Sigmoid colon (tissue), 7 donors: Measurements from ENCODE around the gene KRTAP22-2. TPM values are rescaled to one million over a fixed set of nuclear protein-coding genes. Genes with fewer than 3 reads are reported as not detected.

Experiments
- DNase-seq: peaks from one replicate; pipeline ENCODE4 v3.0.0-alpha.2; 2019
- H3K27ac ChIP-seq, 4 donors: fragments of 200-600 bp; sonication (generic); one replicate each; pipeline ENCODE4 v1.5.1; 2016 to 2019; ENCODE audit warnings: mild to moderate bottlenecking in 1 of 4
- H3K27me3 ChIP-seq, 3 donors: fragments of 200-600 bp; sonication (generic); one replicate each; pipeline ENCODE4 v1.5.1; 2019; ENCODE audit warnings: mild to moderate bottlenecking in 1 of 3
- H3K36me3 ChIP-seq, 4 donors: fragments of 200-600 bp; sonication (generic); one replicate each; pipeline ENCODE4 v1.5.1; 2016 to 2019
- H3K4me1 ChIP-seq, 4 donors: fragments of 200-600 bp; sonication (generic); one replicate each; pipeline ENCODE4 v1.5.1; 2017 to 2019
- H3K4me3 ChIP-seq, 4 donors: fragments of 200-600 bp; sonication (generic); one replicate each; pipeline ENCODE4 v1.5.1; 2017 to 2019; ENCODE audit warnings: mild to moderate bottlenecking in 2 of 4, moderate library complexity in 1 of 4
- H3K9me3 ChIP-seq, 4 donors: fragments of 200-600 bp in 3 of 4; sonication (generic) in 3 of 4; one replicate each; pipeline versions ENCODE4 v1.5.1 to v1.6.1; 2013 to 2019
- POLR2A ChIP-seq, 2 donors: fragments of 450-650 bp; IDR thresholded peaks; one replicate each; pipeline ENCODE4 v1.6.1; 2016; ENCODE audit warnings: antibody characterized with exemption in 2 of 2, mild to moderate bottlenecking in 2 of 2, moderate library complexity in 2 of 2
- WGBS, 2 donors: extraction: QIAGEN DNeasy Blood & Tissue Kit; methylation state at CpG; one replicate each; pipeline ENCODE4 v1.1.7; 2013; 5-methylcytosine and 5-hydroxymethylcytosine counted together
- intact Hi-C: fragments of 100-400 bp; cut with DNase I; formaldehyde crosslinking; loops from one replicate; pipeline ENCODE4 v1.15.1; 2023
- polyA plus RNA-seq, 3 donors: library from polyadenylated mRNA; stranded (reverse); fragments of 200-250 nt; gene quantifications; one replicate each; pipeline ENCODE4 v1.2.3, GENCODE V29; 2013
- small RNA-seq, 3 donors: library from RNA; depleted of rRNA; stranded (forward); fragments of <200 nt; gene quantifications; one replicate each; pipeline ENCODE3, GENCODE V24; 2016
- total RNA-seq, 4 donors: library from RNA; depleted of rRNA; stranded (reverse); fragments of >200 nt; gene quantifications; one replicate each; pipeline ENCODE4 v1.1.0, GENCODE V29; 2016
- TF ChIP-seq, protein P1 (sequence below), 4 experiments: fragments of 450-650 bp in 3 of 4; fragments of 200-600 bp in 1 of 4; IDR thresholded peaks; one replicate each; pipeline ENCODE4 v1.5.1; 2016 to 2019; ENCODE audit warnings: antibody characterized with exemption in 4 of 4, mild to moderate bottlenecking in 3 of 4, moderate library complexity in 2 of 4
- donor health status: healthy with polysubstance abuse.
- donor health status: Bipolar disorder and iron deficiency.
- donor health status: healthy.

KRTAP22-2 gene
- total and polyA plus RNA-seq, 7 donors, result not detected

DNA sequence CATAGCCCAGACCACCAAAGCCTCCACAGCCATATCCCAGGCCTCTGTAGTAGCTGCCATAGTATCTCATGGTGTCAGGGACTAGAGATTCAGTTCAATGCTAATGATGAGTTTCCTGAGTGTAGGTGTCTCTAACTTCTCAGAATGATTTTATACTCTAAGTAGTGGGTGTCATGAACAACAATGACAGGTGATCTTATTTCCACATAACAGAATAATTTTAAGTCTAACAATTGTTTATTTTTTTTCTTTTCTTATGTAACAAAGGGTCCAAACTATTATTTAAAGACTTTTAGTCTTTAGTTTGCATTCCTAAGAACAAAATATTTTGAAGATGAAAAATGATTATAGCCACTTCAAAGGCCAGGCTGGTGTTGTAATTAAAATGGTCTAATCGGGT is 48.4 kb downstream of the KRTAP22-2 start, which contains the start of gene KRTAP19-6:
Gene KRTAP19-6, minus strand, starts transcription at position 101 of the 400 bp plus-strand sequence. Its CDS starts 31 bp downstream, at position 70.
- Histone ChIP-seq H3K9me3 (no peaks in the 10 kb centered on the region), H3K4me1 (no peaks in the 10 kb centered on the region), H3K36me3 (no peaks in the 10 kb centered on the region), H3K27ac (no peak within 1 kb of the TSS), H3K27me3 (no peaks in the 10 kb centered on the region), H3K4me3 (no peak within 1 kb of the TSS)
- intact Hi-C loops, result no loop called here
- TF ChIP-seq, protein P1, sequence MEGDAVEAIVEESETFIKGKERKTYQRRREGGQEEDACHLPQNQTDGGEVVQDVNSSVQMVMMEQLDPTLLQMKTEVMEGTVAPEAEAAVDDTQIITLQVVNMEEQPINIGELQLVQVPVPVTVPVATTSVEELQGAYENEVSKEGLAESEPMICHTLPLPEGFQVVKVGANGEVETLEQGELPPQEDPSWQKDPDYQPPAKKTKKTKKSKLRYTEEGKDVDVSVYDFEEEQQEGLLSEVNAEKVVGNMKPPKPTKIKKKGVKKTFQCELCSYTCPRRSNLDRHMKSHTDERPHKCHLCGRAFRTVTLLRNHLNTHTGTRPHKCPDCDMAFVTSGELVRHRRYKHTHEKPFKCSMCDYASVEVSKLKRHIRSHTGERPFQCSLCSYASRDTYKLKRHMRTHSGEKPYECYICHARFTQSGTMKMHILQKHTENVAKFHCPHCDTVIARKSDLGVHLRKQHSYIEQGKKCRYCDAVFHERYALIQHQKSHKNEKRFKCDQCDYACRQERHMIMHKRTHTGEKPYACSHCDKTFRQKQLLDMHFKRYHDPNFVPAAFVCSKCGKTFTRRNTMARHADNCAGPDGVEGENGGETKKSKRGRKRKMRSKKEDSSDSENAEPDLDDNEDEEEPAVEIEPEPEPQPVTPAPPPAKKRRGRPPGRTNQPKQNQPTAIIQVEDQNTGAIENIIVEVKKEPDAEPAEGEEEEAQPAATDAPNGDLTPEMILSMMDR (IDR thresholded peaks at IDR 0.05), result no peak
- no peak for TF ChIP-seq POLR2A (IDR thresholded peaks at IDR 0.05)
- 87 to 93% methylated on average over 1 of the region's 1 CpG for WGBS, 2 donors
- DNase-seq, result no peak

Small RNA genes lying within 50 kb of the gene (small RNA-seq; reads per million reads assigned to genes)
- gene KRTAP20-1 (0 reads per million in 3 donors), gene KRTAP20-4 (0 reads per million in 3 donors), gene KRTAP22-1 (0 reads per million in 3 donors), gene KRTAP22-2 (0 reads per million in 3 donors)

Other genes starting within 250 kb of the KRTAP22-2 start
- not detected for gene KRTAP23-1, start 241.8 kb downstream of the KRTAP22-2 start, total RNA-seq
- gene KRTAP23-1, start 241.8 kb downstream of the KRTAP22-2 start, polyA plus RNA-seq, result not detected
- not detected for gene KRTAP13-2, start 218.1 kb downstream of the KRTAP22-2 start, total RNA-seq
- gene KRTAP13-2, start 218.1 kb downstream of the KRTAP22-2 start, polyA plus RNA-seq, result 1 to 10 TPM; 1.8 to 6.0 (median 2.4) TPM
- gene KRTAP13-1, start 194.4 kb downstream of the KRTAP22-2 start, total RNA-seq, result not detected
- not detected for gene KRTAP13-1, start 194.4 kb downstream of the KRTAP22-2 start, polyA plus RNA-seq
- not detected for gene KRTAP13-3, start 164.5 kb downstream of the KRTAP22-2 start, total RNA-seq
- not detected for gene KRTAP13-3, start 164.5 kb downstream of the KRTAP22-2 start, polyA plus RNA-seq
- not detected for gene KRTAP13-4, start 160.2 kb downstream of the KRTAP22-2 start, total RNA-seq
- not detected for gene KRTAP13-4, start 160.2 kb downstream of the KRTAP22-2 start, polyA plus RNA-seq
- not detected for gene KRTAP15-1, start 150.1 kb downstream of the KRTAP22-2 start, total RNA-seq
- not detected for gene KRTAP15-1, start 150.1 kb downstream of the KRTAP22-2 start, polyA plus RNA-seq
- not detected for gene KRTAP19-1, start 110.0 kb downstream of the KRTAP22-2 start, total RNA-seq
- gene KRTAP19-1, start 110.0 kb downstream of the KRTAP22-2 start, polyA plus RNA-seq, result not detected
- gene KRTAP19-2, start 103.0 kb downstream of the KRTAP22-2 start, total RNA-seq, result not detected
- not detected for gene KRTAP19-2, start 103.0 kb downstream of the KRTAP22-2 start, polyA plus RNA-seq
- not detected for gene KRTAP19-3, start 98.4 kb downstream of the KRTAP22-2 start, total RNA-seq
- gene KRTAP19-3, start 98.4 kb downstream of the KRTAP22-2 start, polyA plus RNA-seq, result not detected
- not detected for gene KRTAP19-4, start 93.2 kb downstream of the KRTAP22-2 start, total RNA-seq
- gene KRTAP19-4, start 93.2 kb downstream of the KRTAP22-2 start, polyA plus RNA-seq, result not detected
- not detected for gene KRTAP19-5, start 88.3 kb downstream of the KRTAP22-2 start, total RNA-seq
- not detected for gene KRTAP19-5, start 88.3 kb downstream of the KRTAP22-2 start, polyA plus RNA-seq
- gene KRTAP19-6, start 48.5 kb downstream of the KRTAP22-2 start, total RNA-seq, result not detected
- gene KRTAP19-6, start 48.5 kb downstream of the KRTAP22-2 start, polyA plus RNA-seq, result not detected
- not detected for gene KRTAP19-7, start 29.1 kb downstream of the KRTAP22-2 start, total RNA-seq
- not detected for gene KRTAP19-7, start 29.1 kb downstream of the KRTAP22-2 start, polyA plus RNA-seq
- gene KRTAP6-3, start 2.0 kb upstream of the KRTAP22-2 start, total RNA-seq, result not detected
- gene KRTAP6-3, start 2.0 kb upstream of the KRTAP22-2 start, polyA plus RNA-seq, result not detected
- not detected for gene KRTAP6-2, start 8.5 kb upstream of the KRTAP22-2 start, total RNA-seq
- not detected for gene KRTAP6-2, start 8.5 kb upstream of the KRTAP22-2 start, polyA plus RNA-seq
- gene KRTAP22-1, start 10.7 kb upstream of the KRTAP22-2 start, total RNA-seq, result not detected
- gene KRTAP22-1, start 10.7 kb upstream of the KRTAP22-2 start, polyA plus RNA-seq, result not detected
- not detected for gene KRTAP6-1, start 23.5 kb upstream of the KRTAP22-2 start, total RNA-seq
- not detected for gene KRTAP6-1, start 23.5 kb upstream of the KRTAP22-2 start, polyA plus RNA-seq
- gene KRTAP20-1, start 26.0 kb upstream of the KRTAP22-2 start, total RNA-seq, result not detected
- not detected for gene KRTAP20-1, start 26.0 kb upstream of the KRTAP22-2 start, polyA plus RNA-seq
- not detected for gene KRTAP20-4, start 30.2 kb upstream of the KRTAP22-2 start, total RNA-seq
- gene KRTAP20-4, start 30.2 kb upstream of the KRTAP22-2 start, polyA plus RNA-seq, result not detected
- gene KRTAP20-2, start 44.8 kb upstream of the KRTAP22-2 start, total RNA-seq, result not detected
- gene KRTAP20-2, start 44.8 kb upstream of the KRTAP22-2 start, polyA plus RNA-seq, result not detected
- not detected for gene KRTAP20-3, start 52.5 kb upstream of the KRTAP22-2 start, total RNA-seq
- gene KRTAP20-3, start 52.5 kb upstream of the KRTAP22-2 start, polyA plus RNA-seq, result not detected
- gene KRTAP21-3, start 128.4 kb upstream of the KRTAP22-2 start, total RNA-seq, result not detected
- gene KRTAP21-3, start 128.4 kb upstream of the KRTAP22-2 start, polyA plus RNA-seq, result not detected
- gene KRTAP21-2, start 156.9 kb upstream of the KRTAP22-2 start, total RNA-seq, result not detected
- gene KRTAP21-2, start 156.9 kb upstream of the KRTAP22-2 start, polyA plus RNA-seq, result not detected
- not detected for gene KRTAP21-1, start 165.0 kb upstream of the KRTAP22-2 start, total RNA-seq
- gene KRTAP21-1, start 165.0 kb upstream of the KRTAP22-2 start, polyA plus RNA-seq, result not detected
- not detected for gene KRTAP8-1, start 222.9 kb upstream of the KRTAP22-2 start, total RNA-seq
- not detected for gene KRTAP8-1, start 222.9 kb upstream of the KRTAP22-2 start, polyA plus RNA-seq
- gene KRTAP7-1, start 239.4 kb upstream of the KRTAP22-2 start, total RNA-seq, result not detected
- gene KRTAP7-1, start 239.4 kb upstream of the KRTAP22-2 start, polyA plus RNA-seq, result not detected